Thoracic aorta (tissue), 2 donors: ENCODE data around the gene FOCAD. TPM values are rescaled to one million over a fixed set of nuclear protein-coding genes. Genes with fewer than 3 reads are reported as not detected.

ENCODE experiments used
- ATAC-seq: fragments of 150-250 bp; one replicate; pipeline ENCODE4 v1.8.0; 2017; ENCODE audit warnings: low read depth; ENCODE audit not compliant: insufficient number of reproducible peaks, low FRiP score
- DNase-seq: peaks from one replicate; pipeline ENCODE4 v3.0.0-alpha.2; 2020; ENCODE audit warnings: low spot score
- H3K27ac ChIP-seq, 2 donors: fragments of 200-600 bp; sonication (generic); 1 replicate in 1 of 2; 2 replicates in 1 of 2; pipeline ENCODE4 v1.5.1; 2016; ENCODE audit warnings: mild to moderate bottlenecking in 2 of 2, moderate library complexity in 2 of 2
- H3K27me3 ChIP-seq: fragments of 200-600 bp; sonication (generic); replicated peaks from 2 replicates; pipeline ENCODE4 v1.6.0; 2016; ENCODE audit warnings: mild to moderate bottlenecking; ENCODE audit not compliant: insufficient read depth
- H3K36me3 ChIP-seq: fragments of 200-600 bp; sonication (generic); one replicate; pipeline ENCODE4 v1.5.1; 2016
- H3K4me1 ChIP-seq, 2 donors: fragments of 200-600 bp; sonication (generic); 1 replicate in 1 of 2; 2 replicates in 1 of 2; pipeline versions ENCODE4 v1.5.1 to v1.6.0; 2016; ENCODE audit warnings: low read depth in 2 of 2, mild to moderate bottlenecking in 1 of 2; ENCODE audit not compliant: control insufficient read depth in 1 of 2
- H3K4me3 ChIP-seq: fragments of 200-600 bp; sonication (generic); 2 replicates; pipeline ENCODE4 v1.5.1; 2016; ENCODE audit warnings: mild to moderate bottlenecking
- H3K9me3 ChIP-seq: fragments of 200-600 bp; sonication (generic); 2 replicates; pipeline ENCODE4 v1.5.1; 2016
- CTCF ChIP-seq: fragments of 200-600 bp; sonication (generic); IDR thresholded peaks from one replicate; pipeline ENCODE4 v1.5.1; 2019; ENCODE audit warnings: antibody characterized with exemption
- total RNA-seq, 2 donors: library from RNA; depleted of rRNA; stranded (reverse); fragments of >200 nt; gene quantifications; one replicate each; pipeline versions ENCODE4 v1.1.0 to v1.2.3, GENCODE V29; 2016

Gene FOCAD
- total RNA-seq, 2 donors from 2014 or later = 33.1 to 45.9 TPM

GRCh38 chr9:20729523-20729922 lies 45.5 kb downstream of the FOCAD start:
- Histone ChIP-seq H3K27ac (no peak overlapping the region), H3K36me3 (no peaks in the 10 kb centered on the region), H3K27me3 (no peaks in the 10 kb centered on the region), H3K4me3 (no peak overlapping the region), H3K4me1 (no peaks in the 10 kb centered on the region), H3K9me3 (no peaks in the 10 kb centered on the region)
- TF ChIP-seq CTCF = no peak
- ATAC-seq (no peak), DNase-seq (no peak)

GRCh38 chr9:20732118-20732517 lies 48.1 kb downstream of the FOCAD start:
- Histone ChIP-seq H3K4me3 (no peak overlapping the region), H3K4me1 (no peaks in the 10 kb centered on the region), H3K27ac (no peak overlapping the region), H3K27me3 (no peaks in the 10 kb centered on the region), H3K9me3 (no peaks in the 10 kb centered on the region), H3K36me3 (no peaks in the 10 kb centered on the region)
- DNase-seq = no peak
- no peak for TF ChIP-seq CTCF
- no peak for ATAC-seq

GRCh38 chr9:20734275-20734674 lies 50.2 kb downstream of the FOCAD start:
- Histone ChIP-seq H3K27ac (no peak overlapping the region), H3K4me1 (no peaks in the 10 kb centered on the region), H3K36me3 (no peaks in the 10 kb centered on the region), H3K9me3 (no peaks in the 10 kb centered on the region), H3K27me3 (no peaks in the 10 kb centered on the region), H3K4me3 (no peak overlapping the region)
- ATAC-seq (no peak), DNase-seq (no peak)
- TF ChIP-seq CTCF = no peak

- no peaks in the 10 kb centered on the region for H3K36me3 ChIP-seq
- H3K4me1 ChIP-seq = no peaks in the 10 kb centered on the region
- ATAC-seq = no peak
- DNase-seq = no peak
- no peaks in the 10 kb centered on the region for H3K9me3 ChIP-seq
- no peak overlapping the region for H3K4me3 ChIP-seq
- no peaks in the 10 kb centered on the region for H3K27me3 ChIP-seq
- H3K27ac ChIP-seq = no peak overlapping the region
- no peak for TF ChIP-seq CTCF
Measured at GRCh38 chr9:20740304-20740703, 56.2 kb downstream of the FOCAD start.

GRCh38 chr9:20740929-20741582 lies 57.0 kb downstream of the FOCAD start:
- H3K4me1 ChIP-seq = no peaks in the 10 kb centered on the region
- TF ChIP-seq CTCF = no peak
- no peak overlapping the region for H3K4me3 ChIP-seq
- no peaks in the 10 kb centered on the region for H3K9me3 ChIP-seq
- no peak for ATAC-seq
- H3K36me3 ChIP-seq = no peaks in the 10 kb centered on the region
- no peaks in the 10 kb centered on the region for H3K27me3 ChIP-seq
- no peak overlapping the region for H3K27ac ChIP-seq
- no peak for DNase-seq
